PFSK-1 (cell line): Measurements from ENCODE around the gene STK11.
A peak's percentile ranks its signal among the peaks of the same experiment; 100 is the strongest.

ENCODE experiments used
- FOXP2 ChIP-seq: optimal IDR thresholded peaks from 2 replicates; pipeline ENCODE3; 2011; ENCODE audit warnings: borderline replicate concordance, control low read depth, inconsistent platforms; ENCODE audit not compliant: insufficient read depth; ENCODE audit errors: extremely low read length, extremely low read depth
- POLR2AphosphoS5 ChIP-seq: IDR thresholded peaks from 2 replicates; pipeline ENCODE4 v1.6.1; 2012; ENCODE audit warnings: low read depth, mild to moderate bottlenecking, control low read depth, low read length, moderate library complexity
- REST ChIP-seq, 2 experiments: IDR thresholded peaks; 2 replicates each; pipeline versions ENCODE4 v1.6.1 to v1.8.0; 2011 to 2012; ENCODE audit warnings: low read depth in 2 of 2, low read length in 2 of 2, control low read depth in 1 of 2, inconsistent platforms in 1 of 2, mild to moderate bottlenecking in 1 of 2, moderate library complexity in 1 of 2; ENCODE audit not compliant: insufficient read depth in 1 of 2
- SIN3A ChIP-seq: IDR thresholded peaks from 2 replicates; pipeline ENCODE4 v1.6.1; 2012; ENCODE audit warnings: mild to moderate bottlenecking, low read length, moderate library complexity, borderline replicate concordance; ENCODE audit not compliant: insufficient read depth
- TAF1 ChIP-seq: IDR thresholded peaks from 2 replicates; pipeline ENCODE4 v1.6.1; 2012; ENCODE audit warnings: low read length, control low read depth, borderline replicate concordance; ENCODE audit not compliant: insufficient read depth

Gene STK11

GRCh38 chr19:1254530-1255185 is 49.1 kb downstream of the STK11 start:
- no peak for TF ChIP-seq FOXP2
- no peak for TF ChIP-seq REST (IDR thresholded peaks at IDR 0.05; ENCODE audit: insufficient read depth in 1 of 2, low read depth in 2 of 2, low read length in 2 of 2)
- no peak for TF ChIP-seq POLR2AphosphoS5
- TF ChIP-seq TAF1: no peak
- TF ChIP-seq SIN3A: no peak

- no peak for TF ChIP-seq POLR2AphosphoS5
- no peak for TF ChIP-seq FOXP2
- no peak for TF ChIP-seq TAF1
- no peak for TF ChIP-seq SIN3A
- no peak for TF ChIP-seq REST (IDR thresholded peaks at IDR 0.05; ENCODE audit: insufficient read depth in 1 of 2, low read depth in 2 of 2, low read length in 2 of 2)
Observed at GRCh38 chr19:1255186-1256161, 49.9 kb downstream of the STK11 start.

- peak; percentile 55 for TF ChIP-seq POLR2AphosphoS5
- TF ChIP-seq FOXP2: no peak
Observed at GRCh38 chr19:1256646-1257474, 51.3 kb downstream of the STK11 start.

GRCh38 chr19:1257475-1258162 is 52.0 kb downstream of the STK11 start:
- TF ChIP-seq POLR2AphosphoS5: no peak; the same call in 1 of the 2 replicates
- no peak for TF ChIP-seq REST (IDR thresholded peaks at IDR 0.05; ENCODE audit: insufficient read depth in 1 of 2, low read depth in 2 of 2, low read length in 2 of 2)
- no peak for TF ChIP-seq FOXP2
- TF ChIP-seq SIN3A: no peak
- TF ChIP-seq TAF1: no peak

- TF ChIP-seq SIN3A (no peak), FOXP2 (no peak), TAF1 (no peak), POLR2AphosphoS5 (no peak), REST (IDR thresholded peaks at IDR 0.05; ENCODE audit: insufficient read depth in 1 of 2, low read depth in 2 of 2, low read length in 2 of 2) (no peak)
Observed at GRCh38 chr19:1258163-1258492, 52.5 kb downstream of the STK11 start.
